RPMI7951 (cell line): ENCODE measurements around the gene ABHD5. TPM values are rescaled to one million over a fixed set of nuclear protein-coding genes. Genes with fewer than 3 reads are reported as not detected.

Experiments used
- DNase-seq: peaks from one replicate; pipeline ENCODE4 v3.0.0-alpha.2; 2012; ENCODE audit warnings: low read depth
- total RNA-seq: library from RNA; depleted of rRNA; stranded (reverse); fragments of >200 nt; shearing (Covaris generic); gene quantifications from 2 replicates; pipeline ENCODE4 v1.2.3, GENCODE V29; 2014

Gene ABHD5
- total RNA-seq, 1 experiment from 2014 or later, result 22.6 TPM

GRCh38 chr3:43755516-43756200, 64.9 kb downstream of the ABHD5 start:
- no peak for DNase-seq

DNA sequence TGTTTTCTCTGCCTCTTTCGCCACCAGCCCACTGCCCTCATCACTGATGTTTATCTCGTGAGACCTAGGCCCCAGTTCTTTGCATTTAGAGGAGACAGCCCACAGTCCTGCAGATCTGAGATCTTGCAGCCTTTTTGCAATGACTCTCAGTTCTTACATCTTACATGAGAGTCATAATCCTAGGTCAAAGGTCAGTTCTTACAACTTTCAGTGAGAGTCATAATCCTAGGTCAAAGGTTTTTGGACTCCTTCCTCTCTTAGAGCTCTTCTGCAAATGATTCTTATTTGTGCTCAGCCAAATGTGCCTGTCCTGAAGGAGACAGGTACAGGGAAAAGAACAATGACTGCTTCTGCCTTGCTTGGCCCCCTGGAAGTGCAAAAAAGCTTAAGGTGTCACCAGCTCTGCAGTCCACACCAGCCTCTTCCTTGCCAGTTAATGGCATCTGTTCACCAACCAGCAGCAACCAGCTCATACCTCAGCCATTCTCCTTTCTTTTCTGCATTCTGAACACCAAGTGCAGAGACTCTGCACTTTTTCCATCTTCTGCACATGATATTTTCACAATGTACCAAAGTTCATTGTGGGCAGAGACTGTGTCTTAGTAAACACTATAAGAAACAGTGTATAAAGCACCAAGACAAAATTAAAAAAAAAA, 67.1 kb downstream of the ABHD5 start:
- DNase-seq, result no peak

- DNase-seq, result no peak
Measured at GRCh38 chr3:43758592-43759225, 68.0 kb downstream of the ABHD5 start.

- peak; percentile 71 for DNase-seq
Measured at GRCh38 chr3:43759297-43759782, 68.6 kb downstream of the ABHD5 start.

DNA sequence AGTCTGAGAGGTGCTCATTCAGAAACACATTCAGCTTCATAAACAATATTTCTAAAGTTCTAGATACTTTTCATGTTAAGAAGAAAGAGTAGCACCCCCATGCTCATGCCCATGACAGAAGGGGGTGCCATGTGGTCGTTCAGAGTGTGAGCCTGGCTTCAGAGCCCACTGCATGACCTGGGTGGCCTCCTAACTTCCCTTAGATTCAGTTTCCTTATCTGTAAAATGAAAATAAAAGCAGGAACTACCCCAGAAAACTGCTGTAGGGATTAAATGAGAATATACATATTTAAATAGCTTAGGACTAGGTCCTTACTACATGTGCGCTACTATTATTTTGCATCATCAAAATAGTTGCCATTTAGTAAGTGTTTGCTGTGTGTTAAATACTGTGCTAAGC, 69.2 kb downstream of the ABHD5 start:
- DNase-seq, result no peak

GRCh38 chr3:43760938-43761337, 70.2 kb downstream of the ABHD5 start:
- no peak for DNase-seq

- DNase-seq, result no peak
Measured at GRCh38 chr3:43762451-43762850, 71.7 kb downstream of the ABHD5 start.

- no peak for DNase-seq
Measured at GRCh38 chr3:43764056-43764455, 73.3 kb downstream of the ABHD5 start.

GRCh38 chr3:43764471-43764870, 73.7 kb downstream of the ABHD5 start:
- DNase-seq, result no peak

- peak; percentile 33 for DNase-seq
Measured at GRCh38 chr3:43765521-43765971, 74.8 kb downstream of the ABHD5 start.

DNA sequence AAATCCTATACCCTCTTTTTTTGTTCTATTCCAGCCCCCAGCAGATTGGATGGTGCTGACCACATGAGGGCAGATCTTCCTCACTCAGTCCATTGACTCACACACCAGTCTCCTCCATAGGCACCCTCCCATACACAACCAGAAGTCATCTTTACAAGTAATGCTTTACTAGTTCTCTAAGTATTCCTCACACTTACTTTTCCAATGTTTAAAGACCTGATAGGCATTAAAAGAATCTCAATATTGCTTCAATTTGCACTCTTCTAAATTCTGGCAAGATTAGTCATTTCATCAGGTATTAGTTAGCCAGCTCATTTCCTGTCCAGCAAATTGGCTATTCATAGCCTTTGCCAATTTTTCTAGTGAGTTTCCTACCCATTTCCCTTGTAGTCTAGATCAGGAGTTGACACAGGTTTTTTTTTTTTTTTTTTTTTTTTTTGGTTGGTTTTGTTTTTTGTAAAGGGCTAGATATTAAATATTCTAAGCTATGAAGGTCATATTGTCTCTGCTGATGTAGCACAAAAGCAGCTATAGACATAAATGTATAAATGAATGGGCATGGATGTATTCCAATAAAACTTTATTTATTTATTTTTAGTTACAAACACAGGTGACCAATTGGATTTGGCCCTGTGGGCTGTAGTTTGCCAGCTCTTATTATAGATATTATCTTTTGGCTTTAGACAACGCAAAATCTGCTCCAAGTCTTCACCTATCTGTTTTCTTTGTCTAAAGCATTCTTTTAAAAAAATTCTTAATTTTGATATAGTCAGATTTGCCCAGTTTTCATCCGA, 76.1 kb downstream of the ABHD5 start:
- peak; percentile 79 for DNase-seq

- DNase-seq, result peak; percentile 27
Measured at GRCh38 chr3:43768381-43768973, 77.7 kb downstream of the ABHD5 start.

GRCh38 chr3:43769097-43769884, 78.6 kb downstream of the ABHD5 start:
- peak; percentile 97 for DNase-seq

- DNase-seq, result no peak
Measured at GRCh38 chr3:43769885-43770425, 79.2 kb downstream of the ABHD5 start.

DNA sequence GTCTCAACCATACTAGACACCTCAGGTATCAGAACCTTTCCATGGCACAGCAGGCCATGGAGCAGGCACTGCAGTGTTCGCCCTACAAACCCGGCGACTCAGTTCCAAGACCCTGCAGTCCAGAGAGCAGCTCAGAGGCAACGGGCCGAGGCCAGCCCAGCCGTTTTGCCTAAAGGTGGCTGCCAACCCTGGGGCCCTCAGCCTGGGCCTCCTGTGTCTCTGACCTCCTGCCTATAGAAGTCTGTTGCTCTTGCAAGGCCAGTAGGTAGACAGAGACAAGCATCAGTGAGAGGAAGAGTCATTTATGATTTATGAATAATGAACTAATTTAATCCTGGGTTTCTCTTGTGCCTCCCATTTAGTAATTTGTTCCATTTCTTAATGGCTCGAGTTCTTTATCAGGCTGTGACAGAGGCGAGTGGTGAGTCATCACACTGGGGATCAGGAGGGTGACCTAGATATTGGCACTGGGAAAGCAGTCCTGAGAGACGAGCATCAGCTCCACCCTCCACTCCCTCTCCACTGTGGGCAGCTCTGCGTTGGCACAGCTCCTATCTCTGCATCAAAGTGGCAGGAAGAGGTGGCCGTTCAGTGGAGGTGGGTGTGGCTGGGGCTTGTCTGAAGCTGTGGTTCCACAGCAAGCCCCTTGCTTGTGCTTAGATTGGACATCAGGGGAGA, 79.8 kb downstream of the ABHD5 start:
- peak; percentile 88 for DNase-seq

DNA sequence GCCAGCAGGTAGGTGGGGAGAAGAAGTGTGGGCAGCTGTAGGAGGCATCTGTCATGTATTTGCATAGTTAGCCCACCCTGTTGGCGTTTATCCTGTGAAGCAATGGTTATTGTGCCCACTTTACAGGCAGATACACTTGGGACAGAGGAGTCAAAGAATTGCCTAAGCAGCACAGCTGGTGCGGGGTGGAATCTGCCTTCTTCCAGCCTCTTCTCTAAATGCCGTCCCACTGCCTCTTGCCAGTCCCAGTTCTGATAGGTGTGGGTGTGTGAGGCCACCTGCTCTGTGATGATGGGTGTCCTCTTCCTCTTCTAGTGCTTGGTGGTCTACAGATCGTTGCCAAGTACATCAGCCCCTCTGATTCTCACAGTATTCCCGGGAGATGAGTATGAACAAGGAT, 80.9 kb downstream of the ABHD5 start:
- DNase-seq, result no peak

GRCh38 chr3:43773273-43774094, 82.7 kb downstream of the ABHD5 start:
- DNase-seq, result peak; percentile 18

- no peak for DNase-seq
Measured at GRCh38 chr3:43774799-43775198, 84.1 kb downstream of the ABHD5 start.

GRCh38 chr3:43776101-43776500, 85.4 kb downstream of the ABHD5 start:
- DNase-seq, result no peak
